ENCODE measurements around the gene KIF3B. TPM values are rescaled to one million over a fixed set of nuclear protein-coding genes. Genes with fewer than 3 reads are reported as not detected.
"Not testable (repeated sequence)": the region's sequence is repeated elsewhere in the genome, so short reads cannot be mapped to it uniquely, and the experiment has no call there.

KIF3B gene
- total RNA-seq, 2 donors from 2014 or later = 20.7 to 30.7 TPM

DNA sequence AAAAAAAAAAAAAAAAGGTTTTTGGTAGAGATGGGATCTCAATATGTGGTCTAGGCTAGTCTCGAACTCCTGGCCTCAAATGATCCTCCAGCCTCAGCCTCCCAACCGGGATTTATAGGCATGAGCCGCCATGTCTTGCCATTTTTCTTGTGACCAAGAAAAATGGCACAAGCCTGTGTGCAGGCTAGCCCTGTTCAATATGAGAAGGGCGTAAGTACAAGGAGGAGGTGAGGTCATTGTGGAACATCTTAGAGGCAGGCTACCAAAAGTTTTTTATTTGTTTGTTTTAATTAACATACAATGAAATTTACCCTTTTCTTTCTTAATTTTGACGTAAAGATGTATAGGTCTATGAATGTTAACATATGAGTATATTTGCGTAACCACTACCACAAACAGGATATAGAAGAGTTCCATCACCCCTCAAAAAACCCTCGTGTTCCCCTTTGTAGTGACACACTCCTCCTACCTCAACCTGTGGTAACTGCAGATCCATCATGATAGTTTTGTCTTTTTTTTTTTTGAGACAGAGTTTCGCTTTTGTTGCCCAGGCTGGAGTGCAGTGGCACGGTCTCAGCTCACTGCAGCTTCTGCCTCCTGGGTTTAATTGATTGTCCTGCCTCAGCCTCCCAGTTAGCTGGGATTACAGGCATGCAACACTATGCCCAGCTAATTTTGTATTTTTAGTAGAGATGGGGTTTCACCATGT is 28.3 kb upstream of the KIF3B start:
- Histone ChIP-seq H3K36me3 (no peaks in the 10 kb centered on the region), H3K4me3 (no peak overlapping the region), H3K4me1 (ENCODE audit: control insufficient read depth in 1 of 2, low read depth in 2 of 2) (no peaks in the 10 kb centered on the region), H3K27ac (no peak overlapping the region), H3K9me3 (no peaks in the 10 kb centered on the region), H3K27me3 (replicated peaks; ENCODE audit: insufficient read depth) (no peaks in the 10 kb centered on the region)
- TF ChIP-seq, protein P1, sequence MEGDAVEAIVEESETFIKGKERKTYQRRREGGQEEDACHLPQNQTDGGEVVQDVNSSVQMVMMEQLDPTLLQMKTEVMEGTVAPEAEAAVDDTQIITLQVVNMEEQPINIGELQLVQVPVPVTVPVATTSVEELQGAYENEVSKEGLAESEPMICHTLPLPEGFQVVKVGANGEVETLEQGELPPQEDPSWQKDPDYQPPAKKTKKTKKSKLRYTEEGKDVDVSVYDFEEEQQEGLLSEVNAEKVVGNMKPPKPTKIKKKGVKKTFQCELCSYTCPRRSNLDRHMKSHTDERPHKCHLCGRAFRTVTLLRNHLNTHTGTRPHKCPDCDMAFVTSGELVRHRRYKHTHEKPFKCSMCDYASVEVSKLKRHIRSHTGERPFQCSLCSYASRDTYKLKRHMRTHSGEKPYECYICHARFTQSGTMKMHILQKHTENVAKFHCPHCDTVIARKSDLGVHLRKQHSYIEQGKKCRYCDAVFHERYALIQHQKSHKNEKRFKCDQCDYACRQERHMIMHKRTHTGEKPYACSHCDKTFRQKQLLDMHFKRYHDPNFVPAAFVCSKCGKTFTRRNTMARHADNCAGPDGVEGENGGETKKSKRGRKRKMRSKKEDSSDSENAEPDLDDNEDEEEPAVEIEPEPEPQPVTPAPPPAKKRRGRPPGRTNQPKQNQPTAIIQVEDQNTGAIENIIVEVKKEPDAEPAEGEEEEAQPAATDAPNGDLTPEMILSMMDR (IDR thresholded peaks at IDR 0.05) = no peak
- ATAC-seq (ENCODE audit: insufficient number of reproducible peaks, low FRiP score, low read depth) (no peak), DNase-seq (ENCODE audit: low spot score) (no peak)

DNA sequence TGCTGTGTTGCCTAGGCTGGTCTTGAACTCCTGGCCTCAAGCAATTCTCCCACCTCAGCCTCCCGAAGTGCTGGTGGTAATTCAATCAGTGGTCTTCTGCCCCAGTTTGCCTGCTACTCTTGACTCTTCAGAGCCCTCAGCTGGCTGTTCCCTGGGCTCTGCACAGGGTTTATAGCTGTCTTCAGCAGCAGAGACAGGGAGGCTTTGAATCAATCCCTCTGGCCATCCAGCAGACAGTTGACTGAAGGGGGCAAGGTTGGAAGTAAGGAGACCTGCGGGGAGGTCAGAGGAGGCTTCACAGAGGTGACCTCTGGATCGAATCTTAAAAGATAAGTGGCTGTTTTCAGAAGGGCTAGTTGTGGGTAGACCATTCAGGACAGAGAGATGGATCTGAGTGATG is 26.0 kb upstream of the KIF3B start:
- H3K27ac ChIP-seq = no peak overlapping the region
- ATAC-seq (ENCODE audit: insufficient number of reproducible peaks, low FRiP score, low read depth) (no peak), DNase-seq (ENCODE audit: low spot score) (no peak)
- TF ChIP-seq, protein P1 (IDR thresholded peaks at IDR 0.05) = no peak
- H3K36me3 ChIP-seq = no peaks in the 10 kb centered on the region
- H3K4me1 ChIP-seq (ENCODE audit: control insufficient read depth in 1 of 2, low read depth in 2 of 2) = no peaks in the 10 kb centered on the region
- H3K27me3 ChIP-seq (replicated peaks; ENCODE audit: insufficient read depth) = no peaks in the 10 kb centered on the region
- no peak overlapping the region for H3K4me3 ChIP-seq
- H3K9me3 ChIP-seq = no peaks in the 10 kb centered on the region

DNA sequence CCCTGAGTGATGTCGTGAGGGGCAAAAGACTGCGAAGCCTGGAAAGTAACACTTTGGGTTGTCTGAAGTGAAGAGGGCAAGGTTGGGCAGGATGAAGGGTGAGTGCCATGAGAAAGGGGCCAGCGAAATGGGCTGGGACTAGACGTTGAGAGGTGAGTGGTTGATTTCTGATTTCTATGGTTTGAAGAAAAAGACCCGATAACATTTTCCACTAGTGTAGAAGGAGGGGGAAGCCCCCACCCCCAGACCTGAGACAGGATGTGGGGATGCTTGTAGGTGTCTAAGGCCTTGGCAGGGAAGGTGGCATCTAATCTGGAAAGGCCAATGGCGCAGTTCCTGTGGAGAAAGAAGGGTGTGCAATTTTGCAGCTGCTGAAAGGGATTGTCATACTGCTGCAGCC is 25.3 kb upstream of the KIF3B start:
- ATAC-seq (ENCODE audit: insufficient number of reproducible peaks, low FRiP score, low read depth) = no peak

DNA sequence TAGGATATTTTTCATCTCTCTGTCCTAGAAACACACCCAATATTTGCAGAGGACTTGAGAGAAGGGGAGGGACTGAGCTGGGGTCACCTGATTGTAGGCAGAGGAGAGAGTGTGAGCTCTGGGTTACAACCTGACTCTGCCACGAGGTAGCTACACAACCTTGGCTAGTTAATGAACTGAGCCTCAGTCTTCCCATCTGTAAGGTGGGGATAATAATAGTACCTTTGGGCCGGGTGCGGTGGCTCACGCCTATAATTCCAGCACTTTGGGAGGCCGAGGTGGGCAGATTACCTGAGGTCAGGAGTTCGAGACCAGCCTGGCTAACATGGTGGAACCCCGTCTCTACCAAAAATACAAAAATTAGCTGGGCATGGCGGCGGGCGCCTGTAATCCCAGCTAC is 16.5 kb upstream of the KIF3B start:
- not testable (repeated sequence) for H3K36me3 ChIP-seq; H3K4me1 ChIP-seq (ENCODE audit: control insufficient read depth in 1 of 2, low read depth in 2 of 2); H3K27me3 ChIP-seq (replicated peaks; ENCODE audit: insufficient read depth); H3K4me3 ChIP-seq; DNase-seq (ENCODE audit: low spot score); ATAC-seq (ENCODE audit: insufficient number of reproducible peaks, low FRiP score, low read depth); H3K27ac ChIP-seq; H3K9me3 ChIP-seq

More for the DNA sequence above, 25.3 kb upstream of the KIF3B start:
- H3K27ac ChIP-seq = no peak overlapping the region
- TF ChIP-seq, protein P1 (IDR thresholded peaks at IDR 0.05) = no peak
- H3K9me3 ChIP-seq = no peaks in the 10 kb centered on the region
- H3K36me3 ChIP-seq = no peaks in the 10 kb centered on the region
- no peaks in the 10 kb centered on the region for H3K27me3 ChIP-seq (replicated peaks; ENCODE audit: insufficient read depth)
- H3K4me3 ChIP-seq = no peak overlapping the region
- DNase-seq (ENCODE audit: low spot score) = no peak
- no peaks in the 10 kb centered on the region for H3K4me1 ChIP-seq (ENCODE audit: control insufficient read depth in 1 of 2, low read depth in 2 of 2)

DNA sequence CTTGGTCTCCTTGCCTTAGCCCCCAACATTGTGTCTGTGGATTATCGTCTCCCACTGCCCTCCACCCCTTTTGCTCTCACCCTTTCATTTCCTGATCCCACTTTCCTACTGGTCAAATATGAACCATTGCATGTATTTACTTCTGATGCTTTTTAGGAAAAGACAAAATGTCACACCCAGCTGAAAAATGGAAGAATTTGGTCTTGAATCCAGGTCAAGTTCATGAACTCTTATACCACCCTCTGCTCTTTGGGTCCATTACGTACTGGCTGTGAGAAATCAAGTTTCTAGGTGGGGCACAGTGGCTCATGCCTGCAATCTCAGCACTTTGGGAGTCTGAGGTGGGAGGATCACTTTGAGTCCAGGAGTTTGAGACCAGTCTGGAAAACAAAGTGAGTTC is 15.8 kb upstream of the KIF3B start:
- no peaks in the 10 kb centered on the region for H3K27me3 ChIP-seq (replicated peaks; ENCODE audit: insufficient read depth)
- H3K36me3 ChIP-seq = no peaks in the 10 kb centered on the region
- H3K27ac ChIP-seq = no peak overlapping the region
- H3K4me1 ChIP-seq (ENCODE audit: control insufficient read depth in 1 of 2, low read depth in 2 of 2) = no peaks in the 10 kb centered on the region
- no peaks in the 10 kb centered on the region for H3K9me3 ChIP-seq
- ATAC-seq (ENCODE audit: insufficient number of reproducible peaks, low FRiP score, low read depth) (no peak), DNase-seq (ENCODE audit: low spot score) (no peak)
- H3K4me3 ChIP-seq = no peak overlapping the region
- TF ChIP-seq, protein P1 (IDR thresholded peaks at IDR 0.05) = no peak

All from thoracic aorta (tissue), 2 donors.